ENCODE data around the gene SMURF1.
A peak's percentile ranks its signal among the peaks of the same experiment; 100 is the strongest.

Gene SMURF1

GRCh38 chr7:99083068-99083651 lies 60.7 kb downstream of the SMURF1 start:
- TF ChIP-seq CTCF (IDR thresholded peaks at IDR 0.05; ENCODE audit: insufficient read depth, low read depth, low read length, missing control alignments), result no peak
- DNase-seq (ENCODE audit: low read depth), result no peak
- no peak overlapping the region for H3K4me3 ChIP-seq (ENCODE audit: low read length)

DNA sequence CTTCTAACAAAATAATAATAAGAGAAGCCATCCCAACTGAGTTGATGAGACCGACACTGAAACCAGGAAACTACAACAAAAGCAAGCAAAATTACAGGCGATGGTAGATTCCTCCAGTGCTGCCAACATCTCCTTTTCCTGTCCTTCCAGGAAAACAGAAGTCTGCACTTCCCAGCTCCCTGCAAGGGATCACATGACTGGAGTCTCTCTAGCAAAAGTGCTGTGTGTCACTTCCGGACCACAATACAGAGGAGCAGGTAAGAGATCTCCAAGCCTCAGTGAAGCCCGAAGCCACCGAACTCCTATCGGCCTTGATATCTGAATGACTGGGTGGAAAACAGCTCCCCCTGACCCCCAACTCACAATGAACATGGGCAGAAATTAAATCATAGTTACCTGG lies 63.2 kb downstream of the SMURF1 start:
- no peak for TF ChIP-seq CTCF (IDR thresholded peaks at IDR 0.05; ENCODE audit: insufficient read depth, low read depth, low read length, missing control alignments)
- H3K4me3 ChIP-seq (ENCODE audit: low read length), result no peak overlapping the region
- no peak for DNase-seq (ENCODE audit: low read depth)

DNA sequence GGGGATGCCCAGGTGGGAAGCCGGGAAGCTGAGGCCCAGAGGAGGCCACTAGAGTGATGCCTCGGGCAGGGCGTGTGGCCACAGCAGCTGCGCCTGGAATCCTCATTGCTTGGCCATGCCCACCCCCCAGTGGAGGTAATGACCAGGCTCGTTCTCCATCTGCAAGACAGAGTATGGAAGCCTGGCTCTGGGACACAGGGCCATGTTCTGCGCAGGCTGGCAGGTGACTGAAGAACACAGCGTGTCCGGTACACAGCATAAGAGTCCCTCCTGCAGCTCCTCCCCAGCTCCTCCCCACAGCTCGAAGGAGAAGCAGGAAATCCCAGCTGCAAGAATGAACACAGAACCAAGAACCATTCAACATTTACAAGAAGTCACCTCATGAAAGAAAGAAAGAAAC lies 64.8 kb downstream of the SMURF1 start:
- DNase-seq (ENCODE audit: low read depth), result peak; percentile 26
- H3K4me3 ChIP-seq (ENCODE audit: low read length), result no peak overlapping the region
- TF ChIP-seq CTCF (IDR thresholded peaks at IDR 0.05; ENCODE audit: insufficient read depth, low read depth, low read length, missing control alignments), result no peak

DNA sequence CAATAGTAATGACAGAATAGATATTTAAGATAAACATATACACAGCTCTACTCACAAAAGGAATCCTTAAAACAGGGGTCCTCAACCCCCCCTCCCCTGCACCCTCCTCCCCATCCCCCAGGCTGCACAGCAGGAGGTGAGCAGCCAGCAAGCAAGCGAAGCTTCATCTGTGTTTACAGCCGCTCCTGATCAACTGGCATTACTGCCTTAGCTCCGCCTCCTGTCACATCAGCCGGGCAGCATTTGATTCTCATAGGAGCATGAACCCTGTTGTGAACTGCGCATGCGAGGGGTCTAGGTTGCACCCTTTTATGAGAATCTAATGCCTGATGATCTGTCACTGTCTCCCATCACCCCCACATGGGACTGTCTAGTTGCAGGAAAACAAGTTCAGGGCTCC lies 65.5 kb downstream of the SMURF1 start:
- no peak for DNase-seq (ENCODE audit: low read depth)
- H3K4me3 ChIP-seq (ENCODE audit: low read length), result no peak overlapping the region
- TF ChIP-seq CTCF (IDR thresholded peaks at IDR 0.05; ENCODE audit: insufficient read depth, low read depth, low read length, missing control alignments), result no peak

DNA sequence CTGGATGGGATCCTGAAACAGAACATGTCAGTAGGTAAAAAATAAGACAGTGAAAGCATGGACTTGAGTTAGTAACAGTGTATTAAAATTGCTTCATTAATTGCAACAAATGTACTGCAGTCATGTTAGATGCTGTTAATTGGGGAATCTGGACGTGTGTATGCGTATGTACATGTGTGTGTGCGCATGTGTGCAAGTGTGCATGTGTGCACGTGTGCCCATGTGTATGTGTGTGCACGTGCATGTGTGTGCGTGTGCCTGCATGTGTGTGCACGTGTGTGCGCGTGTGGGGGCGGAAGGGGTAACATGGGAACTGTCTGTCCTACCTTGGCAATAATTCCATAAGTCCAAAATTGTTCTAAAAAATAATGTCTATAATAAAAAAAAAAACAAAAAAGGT lies 67.3 kb downstream of the SMURF1 start:
- H3K4me3 ChIP-seq (ENCODE audit: low read length), result no peak overlapping the region
- DNase-seq (ENCODE audit: low read depth), result no peak
- TF ChIP-seq CTCF (IDR thresholded peaks at IDR 0.05; ENCODE audit: insufficient read depth, low read depth, low read length, missing control alignments), result no peak

GRCh38 chr7:99073839-99074446 lies 70.0 kb downstream of the SMURF1 start:
- H3K4me3 ChIP-seq (ENCODE audit: low read length), result no peak overlapping the region
- DNase-seq (ENCODE audit: low read depth), result no peak
- no peak for TF ChIP-seq CTCF (IDR thresholded peaks at IDR 0.05; ENCODE audit: insufficient read depth, low read depth, low read length, missing control alignments)

GRCh38 chr7:99072126-99072525 lies 71.8 kb downstream of the SMURF1 start:
- DNase-seq (ENCODE audit: low read depth), result no peak
- H3K4me3 ChIP-seq (ENCODE audit: low read length), result no peak overlapping the region
- no peak for TF ChIP-seq CTCF (IDR thresholded peaks at IDR 0.05; ENCODE audit: insufficient read depth, low read depth, low read length, missing control alignments)

Measured in epithelial cell of esophagus (primary cell).